HL-60 (cell line): ENCODE results near the gene CAMK2G.

Source experiments
- CTCF ChIP-seq: IDR thresholded peaks from one replicate; pipeline ENCODE4 v1.5.1; 2011; ENCODE audit warnings: low read length, control low read depth, inconsistent platforms; ENCODE audit not compliant: insufficient read depth
- GABPA ChIP-seq: IDR thresholded peaks from 2 replicates; pipeline ENCODE4 v1.6.1; 2012; ENCODE audit warnings: low read depth
- POLR2AphosphoS5 ChIP-seq: IDR thresholded peaks from 2 replicates; pipeline ENCODE4 v1.6.1; 2012; ENCODE audit warnings: low read depth

- no peak for TF ChIP-seq CTCF
- no peak for TF ChIP-seq POLR2AphosphoS5
- TF ChIP-seq GABPA: no peak
Measured at GRCh38 chr10:73806176-73806950, 68.0 kb downstream of the CAMK2G start.
